Caki2 (cell line): ENCODE results near the gene ALG12. TPM values are rescaled to one million over a fixed set of nuclear protein-coding genes. Genes with fewer than 3 reads are reported as not detected.
"Not testable (repeated sequence)": the region's sequence is repeated elsewhere in the genome, so short reads cannot be mapped to it uniquely, and the experiment has no call there.

ENCODE experiments used
- DNase-seq: peaks from one replicate; pipeline ENCODE4 v3.0.0-alpha.2; 2015; ENCODE audit warnings: low read depth
- in situ Hi-C: cut with HindIII; loops from 2 replicates; pipeline ENCODE4 v1.10.0; 2016; ENCODE audit warnings: low sequenced_read_pairs, low pct_unique_long_range_greater_than_20kb, mixed read lengths
- total RNA-seq: library from RNA; depleted of rRNA; stranded (reverse); fragments of >200 nt; shearing (Covaris generic); gene quantifications from 2 replicates; pipeline ENCODE4 v1.2.3, GENCODE V29; 2014; ENCODE audit warnings: low replicate concordance

The ALG12 gene
- total RNA-seq, 1 experiment from 2014 or later = 45.1 TPM

DNA sequence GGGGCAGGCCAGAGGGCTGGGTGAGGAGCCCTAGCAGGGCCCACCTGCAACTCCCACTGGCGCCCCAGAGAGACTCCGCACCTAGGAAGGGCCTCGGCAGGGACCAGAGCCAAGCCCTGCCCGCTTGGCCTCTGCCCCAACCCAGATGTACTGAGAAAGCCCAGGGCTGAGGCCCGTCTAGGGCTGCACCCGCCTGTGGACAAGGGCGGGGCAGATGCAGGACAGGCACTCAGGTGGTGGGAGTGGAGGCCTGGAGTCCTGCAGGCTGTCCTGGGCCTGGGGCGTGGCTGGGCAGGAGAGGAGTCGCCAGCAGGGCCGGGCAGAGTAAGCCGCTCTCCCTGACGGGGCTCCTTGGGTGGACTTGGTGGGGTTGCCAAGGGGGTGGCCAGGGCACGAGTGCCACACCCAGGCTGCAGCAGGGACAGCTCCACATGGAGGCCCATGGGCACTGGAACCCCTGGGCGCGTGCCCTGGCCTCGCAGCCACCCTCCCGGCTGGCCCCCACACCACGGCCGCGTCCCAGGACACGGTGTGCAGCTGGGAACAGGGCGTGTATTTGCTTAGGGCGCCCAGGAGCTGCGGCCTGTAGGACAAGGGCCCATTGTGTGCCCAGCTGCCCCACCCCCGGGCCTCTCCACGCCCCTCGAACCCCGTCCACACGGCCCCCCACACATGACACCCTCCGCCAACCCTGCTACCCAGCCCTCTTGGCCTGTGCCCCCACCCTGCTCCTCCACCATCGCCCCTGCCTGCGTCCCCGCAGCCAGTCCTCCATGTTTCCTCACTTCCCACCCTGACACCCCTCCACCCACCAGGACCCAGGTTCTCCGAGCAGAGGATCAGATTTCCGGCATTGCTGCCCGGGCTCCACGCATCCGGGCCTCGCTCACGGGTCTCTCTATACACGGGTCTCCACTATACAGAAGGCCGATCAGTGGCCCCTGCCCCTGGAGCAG is 31.0 kb upstream of the ALG12 start:
- in situ Hi-C loops = no loop called here
- DNase-seq = peak; percentile 82

GRCh38 chr22:49948116-49948957 is 30.1 kb upstream of the ALG12 start:
- in situ Hi-C loops = no loop called here
- no peak for DNase-seq

- DNase-seq = no peak
- in situ Hi-C loops = no loop called here
Observed at GRCh38 chr22:49947296-49947622, 29.0 kb upstream of the ALG12 start.

GRCh38 chr22:49946612-49947295 is 28.5 kb upstream of the ALG12 start:
- in situ Hi-C loops = no loop called here

DNA sequence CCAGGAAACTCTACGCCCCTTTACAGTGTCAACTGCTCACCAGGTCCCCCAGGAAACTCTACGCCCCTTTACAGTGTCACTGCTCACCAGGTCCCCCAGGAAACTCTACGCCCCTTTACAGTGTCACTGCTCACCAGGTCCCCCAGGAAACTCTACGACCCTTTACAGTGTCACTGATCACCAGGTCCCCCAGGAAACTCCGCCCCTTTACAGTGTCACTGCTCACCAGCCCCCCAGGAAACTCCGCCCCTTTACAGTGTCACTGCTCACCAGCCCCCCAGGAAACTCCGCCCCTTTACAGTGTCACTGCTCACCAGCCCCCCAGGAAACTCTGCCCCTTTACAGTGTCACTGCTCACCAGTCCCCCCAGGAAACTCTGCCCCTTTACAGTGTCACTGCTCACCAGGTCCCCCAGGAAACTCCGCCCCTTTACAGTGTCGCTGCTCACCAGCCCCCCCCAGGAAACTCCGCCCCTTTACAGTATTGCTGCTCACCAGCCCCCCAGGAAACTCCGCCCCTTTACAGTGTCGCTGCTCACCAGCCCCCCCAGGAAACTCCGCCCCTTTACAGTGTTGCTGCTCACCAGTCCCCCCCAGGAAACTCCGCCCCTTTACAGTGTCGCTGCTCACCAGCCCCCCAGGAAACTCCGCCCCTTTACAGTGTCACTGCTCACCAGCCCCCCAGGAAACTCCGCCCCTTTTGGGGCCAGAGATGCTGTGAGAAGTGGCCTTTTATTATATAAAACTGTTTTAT is 27.0 kb upstream of the ALG12 start:
- in situ Hi-C loops = not testable (repeated sequence)
- DNase-seq = peak; percentile 96

More at GRCh38 chr22:49946612-49947295, 28.5 kb upstream of the ALG12 start:
- DNase-seq = no peak

- DNase-seq = peak; percentile 67
- in situ Hi-C loops = no loop called here
Observed at GRCh38 chr22:49944399-49944891, 26.2 kb upstream of the ALG12 start.

DNA sequence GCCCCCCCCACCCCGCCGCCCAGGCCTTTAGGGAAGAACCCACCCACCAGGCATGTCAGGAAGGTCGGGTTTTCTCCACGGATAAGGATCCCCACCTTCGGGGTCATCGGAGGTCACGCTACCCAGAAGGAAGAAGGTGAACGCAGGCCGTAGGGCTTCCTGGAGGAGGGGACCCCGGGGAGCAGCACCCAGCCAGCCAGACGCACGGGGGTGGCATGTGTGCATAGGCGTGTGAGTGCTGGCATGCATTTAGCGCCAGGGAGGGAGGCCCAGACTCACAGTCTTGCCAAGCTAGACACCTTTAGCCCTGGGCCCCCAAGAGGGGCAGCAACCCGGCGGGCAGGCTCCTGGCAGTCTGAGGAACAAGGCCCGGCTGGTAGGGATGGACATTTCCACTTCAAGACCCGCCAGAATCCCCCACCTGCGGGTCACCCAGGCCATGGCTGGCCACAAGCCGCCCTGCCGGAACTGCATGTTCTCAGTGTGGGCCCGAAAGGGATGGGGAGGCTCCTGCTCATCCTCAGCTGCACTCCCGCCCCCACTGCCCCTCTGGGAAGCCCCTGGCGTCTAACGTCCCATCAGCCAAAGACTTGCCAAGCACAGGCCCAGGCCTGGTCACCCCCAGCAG is 25.6 kb upstream of the ALG12 start:
- DNase-seq = no peak
- in situ Hi-C loops = no loop called here

- DNase-seq = no peak
- in situ Hi-C loops = no loop called here
Observed at GRCh38 chr22:49943405-49943765, 25.1 kb upstream of the ALG12 start.

GRCh38 chr22:49942565-49943404 is 24.5 kb upstream of the ALG12 start:
- in situ Hi-C loops = no loop called here
- no peak for DNase-seq

DNA sequence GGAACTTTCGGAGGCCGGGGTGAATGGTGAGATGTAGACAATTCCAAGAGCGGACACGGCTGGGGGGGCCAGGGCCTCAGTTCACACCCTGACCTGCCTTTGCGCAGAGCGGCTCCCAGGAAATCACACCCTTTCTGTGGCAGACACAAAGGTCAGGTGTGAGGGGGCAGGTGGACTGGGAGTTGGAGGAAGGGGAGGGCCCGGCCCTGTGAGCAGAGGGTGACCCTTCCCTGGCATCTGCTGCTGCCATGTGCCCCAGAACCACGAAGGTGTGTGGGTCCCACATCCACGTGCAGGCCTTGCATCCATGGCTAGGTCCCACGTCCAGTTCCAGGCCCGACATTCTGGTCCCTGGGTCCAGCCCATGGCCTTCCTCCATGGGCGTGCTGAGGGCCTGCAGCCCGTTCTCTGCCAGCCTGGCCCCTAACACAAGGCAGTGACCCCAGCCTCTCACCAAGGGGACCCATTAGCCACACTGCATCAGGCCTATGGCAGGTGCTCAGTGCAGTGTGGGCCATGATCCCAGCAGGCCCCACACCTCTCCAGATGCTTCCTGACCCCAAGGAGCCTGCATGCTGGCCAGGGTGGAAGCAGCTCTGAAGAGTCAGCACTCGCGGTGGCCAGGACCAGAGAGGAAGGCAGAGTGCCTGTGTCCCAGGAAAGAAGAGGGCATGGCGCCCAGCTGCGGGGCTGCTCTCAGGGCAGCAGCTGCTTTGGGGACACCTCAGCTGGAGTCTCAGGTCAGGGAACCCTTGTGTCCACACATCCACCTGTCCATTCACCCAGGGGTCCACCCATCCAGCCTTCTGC is 23.5 kb upstream of the ALG12 start:
- in situ Hi-C loops = no loop called here
- DNase-seq = no peak

DNA sequence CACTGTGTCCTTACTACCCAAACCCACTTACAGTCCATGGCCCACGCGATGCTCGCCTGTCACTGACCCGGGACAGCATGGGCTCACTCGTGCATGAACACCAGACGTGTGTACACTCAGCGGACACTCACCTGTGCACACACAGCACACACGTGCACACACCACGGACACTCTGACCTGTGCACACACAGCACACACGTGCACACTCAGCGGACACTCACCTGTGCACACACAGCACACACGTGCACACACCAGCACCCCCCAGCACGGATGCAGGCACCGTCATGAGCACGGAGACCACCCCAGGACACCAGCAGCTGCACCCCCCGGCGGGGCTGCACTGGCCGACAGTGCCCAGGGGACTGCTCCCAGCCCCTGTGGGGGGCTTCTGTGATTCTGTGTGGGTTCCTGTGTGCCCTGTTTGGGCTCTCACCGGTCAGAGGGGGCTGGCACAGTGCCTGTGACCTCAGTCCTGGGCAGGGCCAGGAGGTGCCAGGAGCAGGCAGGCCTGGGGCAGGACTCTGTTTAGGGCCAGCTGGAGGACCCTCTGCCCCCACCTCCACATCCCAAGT is 20.4 kb upstream of the ALG12 start:
- no peak for DNase-seq
- in situ Hi-C loops = no loop called here

- DNase-seq = no peak
- in situ Hi-C loops = no loop called here
Observed at GRCh38 chr22:49937758-49938564, 19.7 kb upstream of the ALG12 start.

DNA sequence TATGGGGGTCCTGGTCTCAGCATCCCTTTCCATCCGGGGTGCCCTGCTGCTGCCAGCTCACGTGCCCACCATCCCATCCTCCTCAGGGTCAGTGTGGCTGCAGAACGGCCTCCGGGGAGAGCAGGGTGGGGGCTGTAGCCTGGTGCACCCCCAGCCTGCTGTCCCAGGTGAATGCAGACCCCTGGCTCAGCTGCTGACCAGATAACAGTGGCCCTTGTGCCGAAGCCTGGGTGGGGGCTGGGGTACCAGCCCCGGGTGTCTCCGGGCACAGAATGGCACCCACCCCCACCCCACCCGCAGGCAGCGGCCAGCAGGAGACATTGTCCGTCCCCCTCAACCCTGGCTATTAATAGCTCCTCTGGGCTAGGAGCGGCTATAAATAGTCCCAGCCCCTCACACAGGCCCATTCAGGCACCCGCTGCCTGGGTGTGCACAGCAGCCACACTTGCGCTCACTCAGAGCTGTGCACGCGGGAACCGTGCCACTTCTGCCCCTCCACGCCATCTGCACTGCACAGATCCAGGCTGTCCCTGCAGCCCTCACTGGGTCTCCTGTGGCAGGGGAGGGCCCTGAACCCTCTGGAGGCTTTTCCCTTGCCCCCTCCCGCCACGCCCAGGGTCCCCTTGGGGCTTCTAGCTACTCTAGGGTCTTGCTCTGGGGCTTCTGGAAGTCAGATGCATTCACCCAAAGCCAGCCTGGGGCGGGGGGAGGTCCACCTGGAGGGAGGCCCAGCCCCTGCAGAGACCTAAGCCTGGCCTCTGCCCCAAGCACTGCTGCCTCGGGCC is 18.9 kb upstream of the ALG12 start:
- in situ Hi-C loops = no loop called here
- DNase-seq = no peak
